ENCODE measurements around the gene MT4.

MT4 gene

DNA sequence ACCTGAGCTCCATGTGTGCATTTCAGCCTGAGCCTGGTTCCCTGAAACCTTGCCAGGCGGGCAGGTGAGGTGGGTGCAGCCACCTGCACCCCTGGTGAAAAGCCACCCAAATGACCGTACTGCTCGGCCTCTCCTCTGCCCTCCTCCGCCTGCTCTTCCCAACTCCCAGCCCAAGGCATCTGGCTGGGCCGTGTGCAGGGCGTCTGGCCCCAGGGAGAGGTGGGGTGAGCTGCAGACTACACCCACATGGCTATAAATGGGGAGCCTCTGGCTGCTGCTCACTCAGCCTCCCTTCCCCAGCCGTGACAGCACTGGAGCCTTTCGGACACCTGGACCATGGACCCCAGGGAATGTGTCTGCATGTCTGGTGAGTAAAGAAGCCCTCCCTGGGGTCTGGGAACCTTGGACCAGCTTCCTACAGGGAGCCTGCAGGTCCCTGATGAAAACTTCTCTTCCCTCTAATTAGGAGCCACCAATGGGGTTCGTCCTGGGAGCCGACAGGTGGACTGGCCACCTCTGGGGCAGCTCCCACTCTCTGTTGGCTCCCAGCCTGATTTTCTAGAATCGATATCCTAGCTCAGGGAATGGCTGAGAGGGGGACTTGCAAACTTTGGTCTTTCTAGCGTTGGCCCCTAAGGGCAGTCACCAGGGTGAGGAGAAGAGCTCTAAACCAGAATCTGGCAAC lies at the start of gene MT4:
Gene MT4, plus strand, starts transcription at position 281 of the 685 bp plus-strand sequence. Its CDS starts 56 bp downstream, at position 337.
- no peak for DNase-seq

- DNase-seq: no peak
These were observed 49.2 kb upstream of the MT4 start for GRCh38 chr16:56515665-56516064.

DNA sequence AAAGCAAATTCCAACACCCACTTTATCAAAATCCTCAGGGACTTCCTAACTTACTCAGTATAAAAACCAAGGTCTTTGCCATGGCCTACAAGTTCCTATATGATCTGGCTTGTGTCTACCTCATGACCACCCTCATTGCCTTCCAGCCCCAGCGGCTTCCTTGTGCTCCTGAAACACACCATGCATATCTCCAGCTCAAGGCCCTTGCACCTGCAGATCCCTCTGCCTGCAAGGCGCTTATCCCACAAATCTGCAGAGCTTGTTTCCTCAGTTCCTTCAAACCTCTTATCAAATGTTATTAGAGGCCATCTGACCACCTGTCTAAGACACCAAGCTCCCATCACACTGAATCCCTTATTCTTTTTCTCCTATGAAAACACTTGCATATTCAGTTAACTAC lies 47.7 kb upstream of the MT4 start:
- no peak for DNase-seq

GRCh38 chr16:56518425-56518824 lies 46.4 kb upstream of the MT4 start:
- DNase-seq: no peak

- peak; percentile 91 for DNase-seq
These were observed 45.2 kb upstream of the MT4 start, which contains the start of gene BBS2 for GRCh38 chr16:56519459-56520250. BBS2 (minus strand) TSS chr16:56520024; CDS start chr16:56519862, 162 bp downstream.

DNA sequence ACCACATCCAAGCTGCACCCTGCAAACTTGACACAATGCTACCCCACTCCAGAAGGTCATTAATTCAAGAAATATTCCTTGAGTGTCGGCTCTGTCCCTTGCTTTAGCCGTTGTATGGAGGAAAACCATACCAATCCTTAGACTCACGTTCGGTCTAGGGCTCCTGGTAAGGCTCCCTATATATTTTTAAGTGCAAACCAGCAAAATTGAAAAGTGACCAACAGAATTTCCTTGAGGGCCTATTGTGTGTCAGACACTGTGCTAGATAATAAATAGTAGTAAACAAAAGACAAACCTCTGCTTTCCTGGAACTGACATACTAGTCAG lies 44.7 kb upstream of the MT4 start:
- DNase-seq: no peak

- no peak for DNase-seq
These were observed 39.6 kb upstream of the MT4 start for GRCh38 chr16:56525236-56525635.

- DNase-seq: no peak
These were observed 34.0 kb upstream of the MT4 start for GRCh38 chr16:56530872-56531271.

DNA sequence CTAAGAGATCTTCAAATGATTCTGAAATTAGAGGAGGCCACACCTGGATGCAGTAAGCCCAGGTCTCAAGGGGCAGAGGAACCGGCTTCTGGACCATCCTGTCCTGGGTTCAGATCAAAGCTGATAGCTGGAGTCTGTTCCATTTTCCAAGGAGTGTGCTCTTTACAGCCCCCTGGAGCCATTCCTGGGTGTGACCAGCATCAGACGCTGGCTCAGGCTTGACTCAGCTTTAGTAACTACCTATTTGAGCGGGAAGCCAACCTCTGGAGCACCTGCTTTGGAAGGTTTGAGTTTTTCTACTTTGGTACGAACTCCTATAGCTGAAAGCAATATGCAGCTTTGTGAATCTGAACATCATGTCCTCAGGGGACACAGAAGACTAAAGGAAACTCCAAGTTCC lies 32.2 kb upstream of the MT4 start:
- no peak for DNase-seq

- DNase-seq: no peak
These were observed 30.0 kb upstream of the MT4 start for GRCh38 chr16:56534847-56535383.

- no peak for DNase-seq
These were observed 26.5 kb upstream of the MT4 start for GRCh38 chr16:56538331-56538730.

- DNase-seq: no peak
These were observed 25.2 kb upstream of the MT4 start for GRCh38 chr16:56539656-56540055.

GRCh38 chr16:56542039-56542438 lies 22.8 kb upstream of the MT4 start:
- no peak for DNase-seq

- DNase-seq: no peak
These were observed 17.5 kb upstream of the MT4 start for GRCh38 chr16:56547120-56547948.

GRCh38 chr16:56547949-56548567 lies 16.8 kb upstream of the MT4 start:
- no peak for DNase-seq

GRCh38 chr16:56549161-56549560 lies 15.7 kb upstream of the MT4 start:
- no peak for DNase-seq

DNA sequence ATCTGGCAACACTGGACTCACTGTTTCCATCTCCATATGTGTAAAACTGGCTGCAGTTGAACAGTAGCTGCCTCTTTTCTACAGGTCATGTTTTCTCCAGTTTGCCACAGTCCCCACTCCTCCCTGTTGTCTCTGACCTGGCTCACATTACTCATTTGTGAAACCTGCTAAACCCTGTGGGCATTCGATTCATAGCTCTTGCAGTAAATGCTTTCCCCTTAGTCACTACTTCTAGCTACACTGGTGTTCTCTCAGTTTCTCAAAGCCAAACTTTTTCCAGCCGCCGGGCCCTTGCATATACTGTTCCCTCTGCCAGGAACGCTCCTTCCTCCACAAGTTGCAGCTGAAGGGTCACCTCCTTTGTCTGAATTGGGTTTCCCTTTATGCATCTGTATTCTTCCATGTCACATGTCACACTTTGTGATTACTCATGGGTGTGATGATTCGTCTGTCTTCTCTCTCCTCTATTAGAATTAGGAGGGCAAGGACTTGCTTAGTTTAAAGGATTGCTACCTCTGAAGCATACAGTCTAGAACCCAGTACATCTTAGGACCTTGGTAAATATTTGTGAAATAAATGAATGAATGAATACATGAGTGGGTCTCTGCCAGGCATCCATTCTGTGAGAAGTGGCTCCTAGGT lies 15.0 kb upstream of the MT4 start:
- no peak for DNase-seq

DNA sequence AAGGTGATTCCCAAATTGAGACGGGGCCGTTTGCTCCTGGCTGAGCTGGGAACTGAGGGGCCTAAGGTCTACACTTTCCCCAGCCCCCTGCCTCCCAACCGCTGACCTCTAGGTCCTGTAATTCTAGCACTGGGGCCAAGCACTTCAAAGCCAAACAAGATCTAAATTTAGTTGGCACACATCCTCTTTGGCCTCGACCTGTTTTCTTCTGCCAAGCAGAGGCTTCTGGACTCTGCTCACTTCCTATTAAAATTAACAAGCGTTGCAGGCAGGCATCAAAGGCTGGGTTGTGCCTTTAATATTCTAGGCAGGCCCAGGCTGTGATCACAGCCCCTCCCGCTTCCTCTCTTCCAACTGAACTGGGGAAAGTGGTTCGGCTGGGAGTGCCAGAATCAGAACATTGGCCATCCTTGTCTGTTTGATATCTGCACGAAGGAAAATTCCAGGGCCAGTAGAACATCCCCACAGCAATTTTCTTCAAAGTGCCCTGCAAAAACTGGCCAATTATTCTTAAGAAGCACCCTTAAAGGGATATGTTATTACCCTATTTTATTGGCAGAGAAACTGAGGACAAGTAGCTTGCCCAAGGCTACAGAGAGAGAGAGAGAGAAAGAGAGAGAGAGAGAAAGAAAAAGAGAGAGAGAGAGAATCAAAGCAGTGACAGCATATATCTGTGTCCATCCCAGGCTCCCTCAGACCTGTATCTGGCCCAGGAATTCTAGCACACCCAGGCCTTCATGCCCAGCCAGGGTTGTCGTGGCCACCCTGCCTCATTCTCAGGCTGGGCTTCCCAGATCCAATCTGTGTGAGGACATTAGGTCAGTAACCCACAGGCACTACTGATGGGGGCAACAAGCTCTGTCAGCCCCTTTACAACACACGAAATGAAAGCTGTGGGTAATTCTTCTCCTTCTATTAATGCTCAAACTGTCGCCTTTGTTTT lies 12.8 kb upstream of the MT4 start:
- DNase-seq: no peak

GRCh38 chr16:56554441-56554840 lies 10.4 kb upstream of the MT4 start:
- no peak for DNase-seq

GRCh38 chr16:56558024-56558747 lies 6.7 kb upstream of the MT4 start:
- no peak for DNase-seq

Data from activated effector memory CD4-positive, alpha-beta T cell treated with Interleukin-2 at 50 U/mL for 16 hours (primary cell).